DND-41 (cell line): ENCODE results near the gene HSDL2.

Experiments used
- CTCF ChIP-seq: IDR thresholded peaks from 2 replicates; pipeline ENCODE4 v1.5.1; 2012; ENCODE audit warnings: borderline replicate concordance, low read length, moderate library complexity, mild to moderate bottlenecking; ENCODE audit not compliant: poor library complexity, severe bottlenecking; ENCODE audit errors: extremely low read depth
- EZH2 ChIP-seq: IDR thresholded peaks from 3 replicates; pipeline ENCODE4 v1.6.1; 2012; ENCODE audit warnings: borderline replicate concordance, low read depth, mild to moderate bottlenecking, moderate library complexity, low read length, inconsistent platforms; ENCODE audit not compliant: severe bottlenecking

DNA sequence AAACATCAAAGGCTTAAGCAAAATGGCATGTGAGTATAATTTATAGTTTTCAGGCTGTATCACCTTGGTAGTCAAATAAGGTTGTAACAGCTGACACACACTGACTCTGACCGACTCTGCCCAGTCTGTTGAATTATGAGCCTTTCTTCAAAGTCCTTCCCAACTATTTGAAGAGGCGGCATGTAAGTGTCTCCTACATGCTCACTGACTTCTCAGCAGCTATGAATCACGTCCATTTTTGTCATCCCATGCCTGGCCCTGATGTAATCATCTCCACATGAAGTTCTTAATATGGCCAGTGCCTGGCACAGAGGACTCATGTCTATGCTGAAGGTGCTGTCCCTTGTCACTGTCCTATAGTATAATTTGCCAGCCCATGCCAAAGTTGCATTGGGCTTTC lies 41.3 kb upstream of the HSDL2 start:
- no peak for TF ChIP-seq CTCF
- TF ChIP-seq EZH2: no peak
